ENCODE results near the gene CHD9.
A peak's percentile ranks its signal among the peaks of the same experiment; 100 is the strongest.
"Not testable (repeated sequence)": the region's sequence is repeated elsewhere in the genome, so short reads cannot be mapped to it uniquely, and the experiment has no call there.

Gene CHD9, protein sequence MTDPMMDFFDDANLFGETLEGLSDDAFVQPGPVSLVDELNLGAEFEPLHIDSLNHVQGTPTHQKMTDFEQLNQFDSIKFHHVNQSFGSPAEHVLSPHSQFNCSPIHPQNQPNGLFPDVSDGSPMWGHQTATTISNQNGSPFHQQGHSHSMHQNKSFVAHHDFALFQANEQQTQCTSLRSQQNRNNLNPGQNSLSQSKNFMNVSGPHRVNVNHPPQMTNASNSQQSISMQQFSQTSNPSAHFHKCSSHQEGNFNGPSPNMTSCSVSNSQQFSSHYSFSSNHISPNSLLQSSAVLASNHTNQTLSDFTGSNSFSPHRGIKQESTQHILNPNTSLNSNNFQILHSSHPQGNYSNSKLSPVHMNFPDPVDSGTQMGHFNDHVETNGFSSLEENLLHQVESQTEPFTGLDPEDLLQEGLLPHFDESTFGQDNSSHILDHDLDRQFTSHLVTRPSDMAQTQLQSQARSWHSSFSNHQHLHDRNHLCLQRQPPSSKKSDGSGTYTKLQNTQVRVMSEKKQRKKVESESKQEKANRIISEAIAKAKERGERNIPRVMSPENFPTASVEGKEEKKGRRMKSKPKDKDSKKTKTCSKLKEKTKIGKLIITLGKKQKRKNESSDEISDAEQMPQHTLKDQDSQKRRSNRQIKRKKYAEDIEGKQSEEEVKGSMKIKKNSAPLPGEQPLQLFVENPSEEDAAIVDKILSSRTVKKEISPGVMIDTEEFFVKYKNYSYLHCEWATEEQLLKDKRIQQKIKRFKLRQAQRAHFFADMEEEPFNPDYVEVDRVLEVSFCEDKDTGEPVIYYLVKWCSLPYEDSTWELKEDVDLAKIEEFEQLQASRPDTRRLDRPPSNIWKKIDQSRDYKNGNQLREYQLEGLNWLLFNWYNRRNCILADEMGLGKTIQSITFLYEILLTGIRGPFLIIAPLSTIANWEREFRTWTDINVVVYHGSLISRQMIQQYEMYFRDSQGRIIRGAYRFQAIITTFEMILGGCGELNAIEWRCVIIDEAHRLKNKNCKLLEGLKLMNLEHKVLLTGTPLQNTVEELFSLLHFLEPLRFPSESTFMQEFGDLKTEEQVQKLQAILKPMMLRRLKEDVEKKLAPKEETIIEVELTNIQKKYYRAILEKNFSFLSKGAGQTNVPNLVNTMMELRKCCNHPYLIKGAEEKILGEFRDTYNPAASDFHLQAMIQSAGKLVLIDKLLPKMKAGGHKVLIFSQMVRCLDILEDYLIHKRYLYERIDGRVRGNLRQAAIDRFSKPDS (N-terminal part only)

DNA sequence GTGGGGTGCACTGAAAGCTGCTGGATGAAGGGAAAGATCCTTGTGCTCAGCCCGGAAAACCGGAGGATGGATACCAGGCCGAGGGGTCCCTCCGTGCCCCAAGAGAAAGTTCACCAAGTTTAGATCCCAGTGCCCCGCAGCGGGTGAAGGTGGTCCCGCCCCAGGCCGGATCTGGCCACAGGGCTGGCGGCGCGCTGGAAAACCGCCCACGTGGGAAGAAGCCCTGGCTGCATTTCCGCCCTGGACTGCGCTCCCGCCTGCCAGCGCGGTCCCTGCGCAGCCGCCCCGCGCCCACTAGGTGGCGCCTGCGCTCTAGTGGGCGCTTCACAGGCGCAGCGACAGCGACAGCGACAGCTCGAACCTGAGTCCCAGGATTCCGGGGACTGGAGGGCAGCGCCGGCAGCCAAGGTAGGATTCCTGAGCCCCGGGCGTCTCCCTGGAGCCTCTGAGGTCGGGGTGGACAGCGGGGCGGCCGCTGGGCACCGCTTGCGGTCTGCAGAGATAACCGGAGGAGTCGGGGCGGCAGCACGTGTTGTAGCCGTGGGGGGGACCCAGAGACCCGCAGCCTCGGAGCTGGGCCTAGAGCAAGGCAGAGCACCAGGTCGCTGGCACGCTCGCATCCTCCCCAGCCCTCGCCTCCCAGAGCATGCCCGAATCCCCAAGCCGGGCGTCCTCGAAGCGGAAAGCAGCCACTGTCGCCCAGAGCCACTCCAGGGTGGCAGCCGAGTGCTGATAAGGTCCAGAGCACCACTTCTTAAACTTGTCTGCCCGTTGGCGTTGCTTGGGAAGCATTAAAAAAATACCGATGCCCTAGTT lies at the start of gene CHD9:
TSS of gene CHD9 (plus strand) at position 322 of the 816 bp plus-strand sequence. CDS start 101,099 bp downstream, outside the sequence.
- DNase-seq (ENCODE audit: low read depth in 3 of 3, low spot score in 1 of 3): peak; percentile 16 to 58 (median 51)

DNA sequence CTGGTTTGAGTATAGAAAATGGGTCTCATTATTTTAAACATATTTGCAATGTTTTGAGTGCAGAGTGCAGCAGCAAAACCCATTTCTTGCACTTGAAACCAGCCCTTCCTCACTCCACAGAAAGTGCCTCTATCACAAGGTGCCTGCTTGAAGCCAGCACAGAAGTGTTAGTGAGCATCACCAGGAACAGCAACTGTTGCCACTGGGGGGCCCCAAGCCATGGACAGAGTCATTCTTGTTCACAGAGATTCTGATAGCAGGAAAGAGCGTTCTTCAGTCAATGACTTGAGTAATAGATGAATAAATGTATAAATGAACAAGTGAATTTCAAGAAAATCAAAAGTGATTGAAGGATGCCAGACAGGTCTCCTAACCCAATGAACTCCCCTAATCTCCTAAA lies 47.7 kb upstream of the CHD9 start:
- no peak for DNase-seq (ENCODE audit: low read depth in 3 of 3, low spot score in 1 of 3)

DNA sequence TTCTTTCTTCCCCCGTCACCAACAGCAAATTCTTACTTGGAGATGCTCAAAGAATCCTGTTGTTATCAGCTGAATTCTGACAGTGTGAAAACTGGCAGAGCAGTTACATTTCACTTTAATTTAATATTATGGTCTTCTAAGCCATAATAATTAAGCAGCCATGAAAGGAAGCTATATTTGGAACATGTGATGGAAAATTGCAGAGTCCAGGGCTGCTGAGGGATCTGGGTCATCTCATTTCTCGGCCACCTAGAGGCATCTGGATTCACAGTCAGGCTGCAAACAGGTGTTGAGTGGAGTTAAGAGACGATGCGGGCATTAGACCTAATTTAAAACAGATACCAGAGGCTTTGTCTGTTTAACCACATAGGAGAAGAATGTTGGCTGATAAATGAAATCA lies 40.5 kb upstream of the CHD9 start:
- no peak for DNase-seq (ENCODE audit: low read depth in 3 of 3, low spot score in 1 of 3)

DNA sequence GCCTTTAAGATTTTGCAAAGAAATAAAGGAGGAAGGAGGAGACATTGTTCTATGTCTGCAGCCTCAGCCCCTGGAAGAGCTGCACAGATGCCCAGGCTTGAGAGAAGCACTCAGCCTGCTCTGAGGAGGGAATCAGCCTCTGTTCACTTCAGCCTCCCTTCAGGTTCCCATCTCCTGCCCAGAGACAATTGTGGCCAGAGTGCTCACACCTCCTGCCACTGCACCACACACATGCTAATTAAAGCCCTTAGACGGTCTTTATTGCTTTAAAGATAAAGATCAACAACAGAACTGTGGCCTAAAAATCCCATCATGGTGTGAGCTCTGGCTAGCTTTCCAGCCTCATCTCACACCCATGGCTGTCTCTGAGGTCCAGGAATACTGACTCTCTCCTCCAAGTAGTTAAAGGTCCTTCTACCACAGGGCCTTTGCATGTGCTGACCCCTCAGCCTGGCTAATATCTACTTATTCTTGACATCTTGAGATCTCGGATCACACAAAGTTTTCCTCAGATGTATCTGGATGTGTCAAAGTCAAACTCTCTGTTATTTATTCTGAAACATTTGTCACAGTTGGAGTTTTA lies 35.9 kb upstream of the CHD9 start:
- no peak for DNase-seq (ENCODE audit: low read depth in 3 of 3, low spot score in 1 of 3)

DNA sequence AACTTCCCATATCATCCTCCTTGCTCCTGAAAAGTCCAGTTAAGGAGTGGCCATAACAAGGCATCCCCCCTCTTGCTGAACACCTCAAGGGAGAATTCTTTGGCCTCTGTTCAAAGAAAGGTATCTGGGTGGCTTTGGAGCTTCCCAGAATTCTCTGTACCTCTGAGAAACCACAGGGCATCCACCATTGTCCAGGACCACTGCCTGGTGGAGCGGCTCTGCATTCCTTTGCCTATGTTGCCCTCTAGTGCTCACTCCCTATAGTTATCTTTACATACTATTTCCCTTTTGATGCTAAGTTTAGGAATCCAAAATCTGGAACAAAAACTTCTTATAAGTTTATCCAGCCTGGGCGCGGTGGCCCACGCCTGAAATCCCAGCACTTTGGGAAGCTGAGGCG lies 32.4 kb upstream of the CHD9 start:
- no peak for DNase-seq (ENCODE audit: low read depth in 3 of 3, low spot score in 1 of 3)

DNA sequence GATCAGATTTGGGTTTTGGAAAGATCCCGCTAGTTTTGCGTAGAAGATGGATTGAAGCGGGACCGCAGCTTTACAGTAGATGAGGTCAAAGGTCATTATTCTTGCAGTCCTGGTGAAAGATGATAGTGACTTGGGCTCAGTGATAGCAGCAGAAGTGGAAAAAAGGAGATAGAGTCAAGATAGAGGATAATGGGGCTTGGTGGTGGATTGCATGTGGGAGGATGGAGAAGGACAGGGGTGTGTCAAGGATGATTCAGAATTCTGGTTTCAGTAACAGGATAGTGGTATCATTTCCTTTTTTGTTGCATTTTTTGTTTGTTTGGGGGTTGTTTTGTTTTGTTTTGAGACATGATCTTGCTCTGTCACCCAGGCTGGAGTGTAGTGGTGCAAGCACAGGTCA lies 30.7 kb upstream of the CHD9 start:
- DNase-seq (ENCODE audit: low read depth in 3 of 3, low spot score in 1 of 3): no peak

DNA sequence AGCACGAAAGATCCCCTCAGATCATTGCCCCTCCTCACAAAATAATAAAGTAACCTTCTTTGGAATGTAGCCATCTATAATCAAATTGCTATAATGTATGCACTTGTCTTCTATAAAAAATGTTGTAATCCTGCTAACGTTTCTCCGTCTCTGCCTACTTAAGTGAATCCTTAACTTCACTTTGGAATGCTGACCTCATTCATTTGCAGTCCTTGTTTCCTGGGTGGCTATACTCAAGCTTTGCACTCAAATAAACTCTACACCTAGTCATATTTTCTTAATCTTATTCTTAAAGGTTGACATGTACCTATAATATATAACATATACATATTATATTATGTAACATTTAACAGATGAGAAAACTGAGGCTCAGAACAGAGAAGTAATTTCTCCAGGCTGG lies 24.8 kb upstream of the CHD9 start:
- no peak for DNase-seq (ENCODE audit: low read depth in 3 of 3, low spot score in 1 of 3)

DNA sequence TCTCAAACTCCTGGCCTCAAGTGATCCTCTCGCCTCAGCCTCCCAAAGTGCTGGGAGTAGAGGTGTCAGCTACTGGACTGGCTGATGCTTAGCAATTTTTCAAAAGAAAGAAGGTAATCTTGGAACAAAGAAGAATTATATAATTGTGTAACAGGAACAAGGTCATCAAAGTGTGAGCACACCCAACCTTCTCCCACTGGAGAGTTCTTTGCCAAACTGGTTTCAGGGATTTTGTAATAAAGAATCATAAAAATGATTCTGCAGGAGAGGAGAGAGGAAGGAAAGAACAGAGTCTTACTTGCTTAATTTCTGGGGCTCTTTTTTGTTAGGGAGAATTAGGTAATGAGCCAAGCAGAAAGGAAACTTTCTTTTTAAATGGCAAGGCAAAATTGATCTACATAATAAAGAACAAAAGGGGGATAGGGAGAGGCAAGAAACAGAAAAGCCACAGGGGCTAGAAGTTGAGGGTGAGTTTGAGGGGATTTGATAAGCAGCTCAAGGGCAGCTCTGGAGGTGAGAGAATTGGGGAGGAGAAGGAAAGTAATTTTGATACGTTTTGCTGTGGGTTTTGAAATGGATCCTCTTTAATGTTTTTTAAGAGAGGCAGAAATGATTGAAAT lies 23.4 kb upstream of the CHD9 start:
- DNase-seq (ENCODE audit: low read depth in 3 of 3, low spot score in 1 of 3): no peak

DNA sequence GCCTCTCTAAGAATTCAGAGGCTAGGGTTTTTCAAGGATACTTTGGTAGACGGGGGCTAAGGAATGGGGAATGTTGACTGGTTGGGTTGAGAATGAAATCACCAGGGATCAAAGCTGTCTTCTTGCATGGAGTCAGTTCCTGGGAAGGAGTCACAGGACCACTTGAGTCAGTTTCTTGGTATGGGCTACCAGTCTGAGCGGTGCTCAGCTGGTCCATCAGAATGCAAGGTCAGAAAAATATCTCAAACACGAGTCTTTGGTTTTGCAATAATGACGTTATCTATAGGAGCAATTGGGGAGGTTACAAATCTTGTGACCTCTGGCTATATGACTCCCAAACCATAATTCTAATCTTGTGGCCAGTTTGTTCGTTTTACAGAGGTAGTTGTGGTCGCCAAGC lies 20.5 kb upstream of the CHD9 start:
- DNase-seq (ENCODE audit: low read depth in 3 of 3, low spot score in 1 of 3): no peak

DNA sequence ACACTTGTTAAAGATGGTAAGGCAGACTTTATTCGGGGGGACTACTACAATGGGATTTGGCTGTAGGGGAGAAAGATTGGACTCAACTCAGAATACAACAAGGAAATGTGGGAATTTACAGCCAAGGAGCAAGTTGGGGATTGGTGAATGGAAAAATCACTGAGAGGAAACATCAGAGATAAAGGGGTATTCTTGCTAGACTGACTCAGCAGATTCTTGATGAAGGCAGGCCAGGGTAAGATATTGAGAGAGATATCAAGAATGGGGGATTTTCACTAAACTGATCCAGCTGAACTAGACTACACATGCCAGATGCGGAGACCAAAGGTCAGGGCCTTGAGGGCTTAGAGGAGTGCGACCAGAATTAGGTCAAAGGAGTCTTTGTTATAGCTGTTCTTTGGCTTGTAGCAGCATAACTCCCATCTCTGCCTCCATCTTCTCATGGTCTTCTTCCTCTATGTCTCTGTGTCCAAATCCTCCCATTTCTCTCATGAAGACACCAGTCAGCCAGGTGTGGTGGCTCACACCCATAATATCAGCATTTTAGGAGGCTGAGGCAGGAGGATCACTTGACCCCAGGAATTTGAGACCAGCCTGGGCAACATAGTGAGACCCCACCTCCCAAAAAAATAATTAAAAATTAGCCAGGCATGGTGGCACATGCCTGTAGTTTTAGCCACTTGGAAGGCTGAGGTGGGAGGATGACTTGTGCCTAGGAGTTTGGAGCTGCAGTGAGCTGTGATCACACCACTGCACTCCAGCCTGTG lies 19.4 kb upstream of the CHD9 start:
- no peak for DNase-seq (ENCODE audit: low read depth in 3 of 3, low spot score in 1 of 3)

DNA sequence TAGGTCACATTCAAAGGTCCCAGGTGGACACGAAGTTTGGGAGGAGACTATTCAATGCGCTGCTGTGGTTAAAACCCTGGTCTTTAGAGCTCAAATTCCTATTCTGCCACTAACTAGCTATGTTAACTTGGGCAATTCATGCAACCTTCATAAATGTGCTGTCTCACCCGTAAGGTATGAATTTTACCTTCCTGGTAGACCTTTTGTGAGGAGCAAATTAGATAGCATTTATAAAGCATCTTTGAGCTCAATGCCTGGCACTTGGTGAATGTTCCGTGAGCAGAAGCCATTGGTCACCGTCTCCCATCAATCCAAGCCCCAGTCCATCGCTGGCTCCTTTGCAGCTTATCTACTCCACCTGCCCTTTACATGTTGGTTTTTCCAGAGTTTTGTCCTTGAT lies 18.7 kb upstream of the CHD9 start:
- DNase-seq (ENCODE audit: low read depth in 3 of 3, low spot score in 1 of 3): no peak

DNA sequence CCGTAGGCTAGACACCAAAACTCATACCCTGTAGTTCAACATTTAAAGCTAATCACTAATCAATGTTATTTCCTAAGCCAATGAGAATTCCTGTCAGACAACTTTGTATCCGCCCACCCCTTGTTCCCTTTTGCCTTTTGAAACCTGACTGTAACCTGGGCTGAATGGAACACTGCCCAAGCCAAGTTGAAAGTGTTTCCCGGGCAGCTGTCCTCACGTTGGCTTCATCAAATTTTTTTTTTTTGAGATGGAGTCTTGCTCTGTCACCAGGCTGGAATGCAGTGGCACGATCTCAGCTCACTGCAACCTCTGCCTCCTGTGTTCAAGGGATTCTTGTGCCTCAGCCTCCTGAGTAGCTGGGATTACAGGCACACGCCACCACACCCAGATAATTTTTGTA lies 18.1 kb upstream of the CHD9 start:
- not testable (repeated sequence) for DNase-seq (ENCODE audit: low read depth in 3 of 3, low spot score in 1 of 3)

DNA sequence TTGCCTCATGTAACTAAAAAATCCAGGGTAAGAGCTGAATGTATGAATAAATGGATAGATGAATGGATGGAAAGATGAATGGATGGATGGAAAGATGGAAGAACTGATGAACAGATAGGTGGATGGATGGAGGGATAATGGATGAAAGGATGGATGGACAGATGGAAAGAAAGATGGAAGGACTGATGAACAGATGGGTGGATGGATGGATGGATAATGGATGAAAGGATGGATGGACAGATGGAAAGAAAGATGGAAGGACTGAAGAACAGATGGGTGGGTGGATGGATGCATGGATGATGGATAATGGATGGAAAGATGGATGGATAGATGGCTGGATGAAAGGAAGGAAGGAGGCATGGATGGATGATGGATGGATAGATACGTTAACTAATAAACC lies 14.0 kb upstream of the CHD9 start:
- no peak for DNase-seq (ENCODE audit: low read depth in 3 of 3, low spot score in 1 of 3)

DNA sequence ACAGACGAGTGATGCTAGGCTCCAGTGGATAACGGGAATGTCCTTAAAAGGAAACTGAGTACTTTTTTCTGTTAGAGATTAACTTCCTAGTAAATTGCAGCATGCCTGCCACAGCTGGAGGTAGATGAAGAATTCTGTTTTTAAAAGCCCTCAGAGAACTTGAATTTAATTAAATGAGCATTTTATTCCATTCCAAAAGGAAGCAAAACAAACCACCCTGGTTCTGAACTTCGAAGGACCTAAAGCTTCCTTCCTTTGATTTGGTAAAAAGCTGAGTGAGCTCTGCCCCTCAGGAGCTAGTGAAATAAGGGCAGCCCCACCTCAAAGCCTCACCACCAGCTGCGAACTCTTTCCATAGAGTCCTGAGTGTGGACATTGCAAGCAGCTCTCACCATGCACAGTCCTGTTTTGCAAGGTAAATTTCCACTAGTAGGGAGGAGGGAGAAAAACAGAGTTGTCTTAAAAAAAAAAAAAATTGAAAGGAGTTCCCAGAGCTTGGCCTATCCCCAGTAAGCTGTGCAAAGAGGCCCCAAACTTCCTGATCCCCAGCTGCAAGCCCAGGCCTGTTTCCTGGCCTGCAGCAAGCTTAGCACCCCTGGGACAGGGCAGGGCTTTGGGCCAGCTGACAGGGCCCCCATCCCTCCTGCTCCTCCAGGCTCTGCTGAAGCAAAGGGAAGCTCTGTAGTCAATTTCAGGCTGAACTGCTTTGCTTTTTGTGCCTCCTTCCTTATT lies 13.3 kb upstream of the CHD9 start:
- DNase-seq (ENCODE audit: low read depth in 3 of 3, low spot score in 1 of 3): no peak

DNA sequence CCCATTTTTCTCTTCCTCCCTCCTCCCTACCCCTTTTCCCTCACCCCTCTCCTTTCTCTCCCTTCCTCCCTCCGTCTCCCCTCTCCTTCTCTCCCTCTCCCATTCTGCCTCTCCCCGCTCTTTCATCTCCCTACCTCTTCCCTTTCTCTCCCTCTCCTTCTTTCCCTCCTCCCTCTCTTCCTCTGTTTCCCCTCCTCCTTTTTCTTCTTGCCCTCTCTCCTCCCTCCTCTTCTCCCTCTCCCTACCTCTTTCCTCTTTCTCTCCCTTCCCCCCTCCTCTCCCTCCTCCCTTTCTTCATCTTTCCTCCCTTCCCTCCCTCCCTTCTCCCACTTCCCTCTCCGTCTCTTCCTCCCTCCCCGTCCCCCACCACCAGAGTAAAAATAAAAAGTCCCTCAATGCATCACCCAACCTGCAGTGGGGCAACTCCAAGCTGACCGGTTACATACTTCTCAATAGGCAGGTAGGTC lies 12.5 kb upstream of the CHD9 start:
- no peak for DNase-seq (ENCODE audit: low read depth in 3 of 3, low spot score in 1 of 3)

DNA sequence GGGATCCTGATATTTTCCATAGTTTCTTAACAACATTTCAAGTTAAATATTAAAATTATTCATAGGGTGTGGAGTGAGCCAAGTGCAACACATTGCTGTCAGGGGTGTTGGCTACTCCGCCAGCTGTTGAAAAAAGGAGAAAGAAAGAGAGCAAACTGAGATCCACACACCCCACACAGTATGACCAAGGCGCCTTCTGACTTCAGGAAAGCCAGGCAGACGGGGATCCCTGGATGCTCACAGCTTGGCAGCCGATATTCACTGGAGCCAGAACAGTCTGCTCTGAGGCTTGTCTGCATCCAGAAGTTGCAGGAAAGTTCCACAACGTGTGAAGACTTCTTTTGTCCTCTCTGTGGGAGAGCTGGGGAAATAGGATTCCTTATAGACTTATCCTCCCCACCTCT lies 11.4 kb upstream of the CHD9 start:
- no peak for DNase-seq (ENCODE audit: low read depth in 3 of 3, low spot score in 1 of 3)

DNA sequence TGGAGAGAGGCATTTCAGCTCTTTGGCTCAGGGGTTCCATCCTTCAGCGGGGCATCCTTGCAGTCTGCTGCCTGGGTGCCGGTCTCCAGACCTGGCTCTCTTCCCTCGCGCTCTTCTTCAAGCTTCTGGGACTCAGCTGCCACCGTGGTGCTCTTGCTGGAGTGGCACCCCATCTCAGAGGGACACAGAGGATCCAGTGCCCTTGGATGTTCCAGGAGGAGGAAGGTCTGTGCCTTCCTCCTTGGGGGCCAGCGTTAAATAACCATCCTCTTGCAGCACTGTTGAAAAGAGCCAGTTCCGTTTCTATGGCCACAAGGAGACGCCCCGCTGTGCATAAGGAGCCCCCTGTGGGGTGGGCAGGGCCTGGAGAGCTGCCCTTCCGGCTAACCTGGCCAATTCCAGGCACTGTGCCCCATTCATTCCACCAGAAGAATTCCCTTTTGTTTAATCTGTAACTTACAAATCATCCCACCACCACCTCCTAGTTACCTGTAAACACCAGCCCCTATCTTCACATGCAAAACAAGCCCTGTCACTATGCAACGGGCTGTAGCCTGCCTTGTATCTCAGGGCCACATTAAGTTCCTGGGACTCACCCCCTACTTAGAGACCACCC lies 10.7 kb upstream of the CHD9 start:
- DNase-seq (ENCODE audit: low read depth in 3 of 3, low spot score in 1 of 3): no peak
